ENCODE measurements around the gene GDPGP1. TPM values are rescaled to one million over a fixed set of nuclear protein-coding genes. Genes with fewer than 3 reads are reported as not detected.
A peak's percentile ranks its signal among the peaks of the same experiment; 100 is the strongest.
"Not testable (repeated sequence)": the region's sequence is repeated elsewhere in the genome, so short reads cannot be mapped to it uniquely, and the experiment has no call there.

The GDPGP1 gene
- polyA plus RNA-seq, 3 donors: 3.5 to 5.3 (median 4.5) TPM

GRCh38 chr15:90278467-90278866 is 44.5 kb downstream of the GDPGP1 start:
- not testable (repeated sequence) for DNase-seq (ENCODE audit: extremely low read depth in 1 of 11, low read depth in 9 of 11, low spot score in 4 of 11)

GRCh38 chr15:90280743-90281142 is 46.7 kb downstream of the GDPGP1 start:
- not testable (repeated sequence) for DNase-seq (ENCODE audit: extremely low read depth in 1 of 11, low read depth in 9 of 11, low spot score in 4 of 11)

GRCh38 chr15:90281637-90282036 is 47.6 kb downstream of the GDPGP1 start:
- not testable (repeated sequence) for DNase-seq (ENCODE audit: extremely low read depth in 1 of 11, low read depth in 9 of 11, low spot score in 4 of 11)

- no peak for DNase-seq (ENCODE audit: extremely low read depth in 1 of 11, low read depth in 9 of 11, low spot score in 4 of 11)
These were observed 52.7 kb downstream of the GDPGP1 start for GRCh38 chr15:90286678-90287077.

- no peak for DNase-seq (ENCODE audit: extremely low read depth in 1 of 11, low read depth in 9 of 11, low spot score in 4 of 11)
These were observed 53.1 kb downstream of the GDPGP1 start for GRCh38 chr15:90287101-90287500.

GRCh38 chr15:90287946-90288345 is 53.9 kb downstream of the GDPGP1 start:
- DNase-seq (ENCODE audit: extremely low read depth in 1 of 11, low read depth in 9 of 11, low spot score in 4 of 11): no peak

GRCh38 chr15:90291679-90292356 is 57.8 kb downstream of the GDPGP1 start:
- no peak for DNase-seq (ENCODE audit: extremely low read depth in 1 of 11, low read depth in 9 of 11, low spot score in 4 of 11)

GRCh38 chr15:90293040-90293810 is 59.2 kb downstream of the GDPGP1 start:
- peak in 5 of 11 donors; percentile 34 to 58 (median 43) for DNase-seq (ENCODE audit: extremely low read depth in 1 of 11, low read depth in 9 of 11, low spot score in 4 of 11)

- no peak for DNase-seq (ENCODE audit: extremely low read depth in 1 of 11, low read depth in 9 of 11, low spot score in 4 of 11)
These were observed 60.1 kb downstream of the GDPGP1 start for GRCh38 chr15:90294159-90294558.

GRCh38 chr15:90294601-90295269 is 60.7 kb downstream of the GDPGP1 start:
- no peak for DNase-seq (ENCODE audit: extremely low read depth in 1 of 11, low read depth in 9 of 11, low spot score in 4 of 11)

- DNase-seq (ENCODE audit: extremely low read depth in 1 of 11, low read depth in 9 of 11, low spot score in 4 of 11): no peak
These were observed 61.2 kb downstream of the GDPGP1 start for GRCh38 chr15:90295270-90295648.

Other genes starting within 250 kb of the GDPGP1 start
- 10 to 100 TPM; 14.2 to 22.6 (median 18.8) TPM for gene ZNF710, start 232.9 kb upstream of the GDPGP1 start, polyA plus RNA-seq (ENCODE audit: insufficient read length in 3 of 3)
- 100 to 1,000 TPM; 175 to 241 (median 184) TPM for gene IDH2, start 131.7 kb upstream of the GDPGP1 start, polyA plus RNA-seq (ENCODE audit: insufficient read length in 3 of 3)
- gene SEMA4B, start 32.9 kb upstream of the GDPGP1 start, polyA plus RNA-seq (ENCODE audit: insufficient read length in 3 of 3): 10 to 100 TPM; 32.0 to 46.5 (median 44.4) TPM
- gene CIB1, start 268 bp upstream of the GDPGP1 start, polyA plus RNA-seq (ENCODE audit: insufficient read length in 3 of 3): 10 to 100 TPM; 49.7 to 57.0 (median 55.4) TPM
- gene TTLL13, start 15.3 kb downstream of the GDPGP1 start, polyA plus RNA-seq (ENCODE audit: insufficient read length in 3 of 3): under 1 TPM in 2 of 3 donors, not detected in 1; 0.20 to 0.80 TPM
- 100 to 1,000 TPM; 108 to 123 (median 110) TPM for gene NGRN, start 31.5 kb downstream of the GDPGP1 start, polyA plus RNA-seq (ENCODE audit: insufficient read length in 3 of 3)
- 1 to 10 TPM; 4.0 to 5.1 (median 4.6) TPM for gene ZNF774, start 118.1 kb downstream of the GDPGP1 start, polyA plus RNA-seq (ENCODE audit: insufficient read length in 3 of 3)
- 100 to 1,000 TPM; 150 to 171 (median 154) TPM for gene IQGAP1, start 154.0 kb downstream of the GDPGP1 start, polyA plus RNA-seq (ENCODE audit: insufficient read length in 3 of 3)